Mesodermal cell (in vitro differentiated cells): ENCODE results near the gene PSMD4.

ENCODE experiments used
- H3K27ac ChIP-seq: 2 replicates; pipeline ENCODE4 v1.7.0; 2013; ENCODE audit warnings: mild to moderate bottlenecking, low read depth, low read length, moderate library complexity; ENCODE audit not compliant: severe bottlenecking
- H3K36me3 ChIP-seq: 2 replicates; pipeline ENCODE4 v1.7.1; 2013; ENCODE audit warnings: mild to moderate bottlenecking, low read length, moderate library complexity; ENCODE audit not compliant: control insufficient read depth, insufficient read depth
- H3K4me1 ChIP-seq: one replicate; pipeline ENCODE4 v1.7.1; 2013; ENCODE audit warnings: mild to moderate bottlenecking, low read length; ENCODE audit not compliant: insufficient read depth, control insufficient read depth, poor library complexity, severe bottlenecking
- H3K4me3 ChIP-seq: 2 replicates; pipeline ENCODE4 v1.7.0; 2013; ENCODE audit warnings: low read length, control low read depth, mild to moderate bottlenecking; ENCODE audit not compliant: insufficient read depth, poor library complexity, severe bottlenecking; ENCODE audit errors: extremely low read depth
- H3K9me3 ChIP-seq: 2 replicates; pipeline ENCODE4 v1.7.1; 2013; ENCODE audit warnings: mild to moderate bottlenecking, low read length, moderate library complexity; ENCODE audit not compliant: control insufficient read depth
- WGBS, 2 experiments: methylation state at CpG; one replicate each; pipeline ENCODE4 v1.1.5; 2013; ENCODE audit warnings: missing lambda C conversion rate in 2 of 2; ENCODE audit not compliant: insufficient coverage in 2 of 2; 5-methylcytosine and 5-hydroxymethylcytosine counted together

The PSMD4 gene

GRCh38 chr1:151311011-151311410 is 56.5 kb downstream of the PSMD4 start:
- Histone ChIP-seq H3K27ac (peak overlapping the region; percentile 44), H3K36me3 (peaks cover 58% of the 10 kb centered on the region), H3K4me1 (peaks cover 54% of the 10 kb centered on the region), H3K9me3 (no peaks in the 10 kb centered on the region), H3K4me3 (no peak overlapping the region)
- 84 to 89% methylated on average over 2 to 4 of the region's 4 CpGs for WGBS, 2 experiments

- peaks cover 57% of the 10 kb centered on the region for H3K4me1 ChIP-seq
- peak overlapping the region; percentile 97 for H3K27ac ChIP-seq
- no peaks in the 10 kb centered on the region for H3K9me3 ChIP-seq
- H3K36me3 ChIP-seq = peaks cover 59% of the 10 kb centered on the region
- H3K4me3 ChIP-seq = no peak overlapping the region
- 76 to 77% methylated on average over 6 of the region's 7 CpGs for WGBS, 2 experiments
Observed at GRCh38 chr1:151311589-151312331, 57.2 kb downstream of the PSMD4 start.

GRCh38 chr1:151312411-151312810 is 57.9 kb downstream of the PSMD4 start:
- WGBS, 2 experiments = 100% methylated on average over 1 of the region's 4 CpGs
- H3K4me3 ChIP-seq = no peak overlapping the region
- peaks cover 55% of the 10 kb centered on the region for H3K36me3 ChIP-seq
- peak overlapping the region; percentile 97 for H3K27ac ChIP-seq
- H3K9me3 ChIP-seq = no peaks in the 10 kb centered on the region
- H3K4me1 ChIP-seq = peaks cover 57% of the 10 kb centered on the region

- peaks cover 57% of the 10 kb centered on the region for H3K4me1 ChIP-seq
- H3K4me3 ChIP-seq = no peak overlapping the region
- H3K9me3 ChIP-seq = no peaks in the 10 kb centered on the region
- peak overlapping the region; percentile 97 for H3K27ac ChIP-seq
- peaks cover 55% of the 10 kb centered on the region for H3K36me3 ChIP-seq
- 95 to 100% methylated on average over 4 to 7 of the region's 8 CpGs for WGBS, 2 experiments
Observed at GRCh38 chr1:151312826-151313225, 58.3 kb downstream of the PSMD4 start.

DNA sequence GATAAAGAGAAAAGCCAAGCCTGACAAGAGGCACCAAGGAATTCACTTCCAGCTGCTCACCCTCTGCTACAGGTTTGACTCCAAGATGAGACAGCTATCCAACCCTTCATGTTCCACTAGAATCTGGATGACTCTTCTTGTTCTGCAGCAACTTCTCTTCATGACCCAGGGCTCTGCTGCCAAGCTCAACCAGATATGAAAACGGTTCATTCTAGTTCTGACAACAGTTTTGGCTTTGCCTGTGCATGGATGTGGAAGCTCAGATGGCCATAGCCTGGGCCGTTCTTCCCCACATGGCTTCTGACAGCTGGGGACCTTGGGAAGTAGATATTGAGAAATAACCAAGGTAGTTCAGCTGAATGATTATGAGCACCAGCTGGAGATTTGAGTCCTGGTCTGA is 59.0 kb downstream of the PSMD4 start:
- H3K27ac ChIP-seq = no peak overlapping the region
- no peaks in the 10 kb centered on the region for H3K9me3 ChIP-seq
- peaks cover 57% of the 10 kb centered on the region for H3K4me1 ChIP-seq
- H3K36me3 ChIP-seq = peaks cover 48% of the 10 kb centered on the region
- WGBS, 2 experiments = 90 to 93% methylated on average over 2 of the region's 2 CpGs
- H3K4me3 ChIP-seq = no peak overlapping the region

DNA sequence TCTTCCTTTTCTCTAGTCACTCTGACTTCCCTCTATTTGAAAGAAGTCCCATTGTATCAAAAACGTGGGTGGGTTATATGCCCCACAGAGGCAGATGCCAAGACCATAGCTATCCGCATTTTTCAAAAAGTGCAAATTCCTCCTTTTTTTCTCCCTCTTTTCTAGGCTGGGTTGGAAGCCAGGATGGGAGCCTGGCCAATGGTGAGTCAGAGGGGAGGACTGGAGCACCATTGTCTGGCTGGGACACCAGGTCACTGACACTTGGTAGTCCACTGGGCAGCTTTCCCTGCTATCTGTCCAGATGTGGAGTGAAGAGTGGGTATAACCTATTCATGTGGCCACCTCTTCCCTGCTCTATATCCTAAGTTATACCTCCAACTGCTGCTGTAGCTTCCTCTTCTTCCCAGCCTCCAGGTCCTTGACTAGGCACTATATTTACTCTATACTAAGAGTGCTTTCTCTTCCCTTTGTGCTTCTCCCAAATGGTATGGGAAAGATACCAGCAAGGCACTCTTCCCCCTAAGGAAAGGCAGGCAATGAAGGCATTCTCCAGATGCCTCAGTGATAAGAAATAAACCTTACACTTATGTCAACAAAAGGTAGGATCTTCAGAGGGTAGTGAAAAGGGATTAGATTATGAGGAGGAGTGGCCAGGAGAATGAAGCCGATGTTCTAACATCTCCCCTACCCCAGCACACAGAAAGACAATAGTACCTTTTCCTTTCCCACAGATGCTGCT is 59.8 kb downstream of the PSMD4 start:
- WGBS, 2 experiments = 55 to 83% methylated on average over 1 to 2 of the region's 3 CpGs
- H3K4me1 ChIP-seq = peaks cover 49% of the 10 kb centered on the region

GRCh38 chr1:151315565-151316235 is 61.2 kb downstream of the PSMD4 start:
- no peak overlapping the region for H3K4me3 ChIP-seq
- peaks cover 61% of the 10 kb centered on the region for H3K36me3 ChIP-seq
- 94 to 98% methylated on average over 17 of the region's 17 CpGs for WGBS, 2 experiments
- no peaks in the 10 kb centered on the region for H3K9me3 ChIP-seq
- H3K4me1 ChIP-seq = peaks cover 35% of the 10 kb centered on the region
- H3K27ac ChIP-seq = no peak overlapping the region

More for the DNA sequence above, 59.8 kb downstream of the PSMD4 start:
- no peak overlapping the region for H3K27ac ChIP-seq
- H3K4me3 ChIP-seq = no peak overlapping the region
- no peaks in the 10 kb centered on the region for H3K9me3 ChIP-seq
- peaks cover 49% of the 10 kb centered on the region for H3K36me3 ChIP-seq
